GM12878 (cell line): ENCODE data around the gene INPP4B.

Experiments used
- CTCF ChIP-seq, 3 experiments: IDR thresholded peaks in 2 of 3; conservative IDR thresholded peaks in 1 of 3; 2 replicates each; pipeline ENCODE4 v1.5.1; 2011; ENCODE audit warnings: low read depth in 3 of 3, low read length in 3 of 3, mild to moderate bottlenecking in 3 of 3, control low read depth in 2 of 3, moderate library complexity in 2 of 3, inconsistent platforms in 1 of 3, mixed read lengths in 1 of 3; ENCODE audit not compliant: control insufficient read depth in 2 of 3, insufficient read depth in 1 of 3; ENCODE audit errors: extremely low read depth in 1 of 3
- POLR2A ChIP-seq: IDR thresholded peaks from 2 replicates; pipeline ENCODE4 v1.6.1; 2011; ENCODE audit warnings: low read depth, mild to moderate bottlenecking, low read length
- POLR2AphosphoS5 ChIP-seq: IDR thresholded peaks from 2 replicates; pipeline ENCODE4 v1.6.1; 2011; ENCODE audit warnings: mild to moderate bottlenecking, low read length, inconsistent platforms
- RAD51 ChIP-seq: fragments of 450-650 bp; IDR thresholded peaks from 2 replicates; pipeline ENCODE4 v1.6.1; 2016; ENCODE audit warnings: moderate library complexity, mild to moderate bottlenecking, inconsistent platforms
- SMAD1 ChIP-seq: fragments of 450-650 bp; IDR thresholded peaks from 2 replicates; pipeline ENCODE4 v1.6.1; 2018; ENCODE audit warnings: mild to moderate bottlenecking, low read depth; ENCODE audit not compliant: partially characterized antibody
- ZNF24 ChIP-seq: fragments of 450-650 bp; IDR thresholded peaks from 2 replicates; pipeline ENCODE4 v1.6.1; 2017; ENCODE audit warnings: antibody characterized with exemption, mild to moderate bottlenecking

- TF ChIP-seq CTCF (IDR thresholded peaks at IDR 0.05 in 2 of 3, conservative IDR thresholded peaks at IDR 0.05 in 1 of 3; ENCODE audit: control insufficient read depth in 2 of 3, extremely low read depth in 1 of 3, insufficient read depth in 1 of 3, low read depth in 3 of 3, low read length in 3 of 3), result no peak
- no peak for TF ChIP-seq POLR2AphosphoS5
- no peak for TF ChIP-seq ZNF24
- no peak for TF ChIP-seq SMAD1
- no peak for TF ChIP-seq RAD51
- TF ChIP-seq POLR2A, result no peak
Observed at GRCh38 chr4:142663828-142664227, 182.3 kb downstream of the INPP4B start.
